Heart right ventricle (tissue), 16 donors: ENCODE results near the gene GARNL3. TPM values are rescaled to one million over a fixed set of nuclear protein-coding genes. Genes with fewer than 3 reads are reported as not detected.

Experiments
- ATAC-seq, 8 donors: fragments of 200-7000 bp; cut with Tn5 transposase; one replicate each; pipeline ENCODE4 v1.9.1; 2020; ENCODE audit warnings: mild to moderate bottlenecking in 8 of 8, moderate library complexity in 8 of 8, moderate number of reproducible peaks in 1 of 8
- DNase-seq, 2 donors: peaks; one replicate each; pipeline ENCODE4 v3.0.0-alpha.2; 2020
- H3K27ac ChIP-seq, 10 donors: fragments of 200-600 bp; sonication (generic) in 2 of 10; one replicate each; pipeline versions ENCODE4 v1.5.0 to v1.8.0; 2020 to 2022; ENCODE audit warnings: mild to moderate bottlenecking in 3 of 10
- H3K27me3 ChIP-seq, 7 donors: fragments of 200-600 bp; one replicate each; pipeline ENCODE4 v1.8.0; 2021 to 2022; ENCODE audit warnings: mild to moderate bottlenecking in 2 of 7
- H3K36me3 ChIP-seq, 9 donors: fragments of 200-600 bp; sonication (generic) in 1 of 9; one replicate each; pipeline versions ENCODE4 v1.5.0 to v1.8.0; 2020 to 2022; ENCODE audit warnings: mild to moderate bottlenecking in 2 of 9
- H3K4me1 ChIP-seq, 9 donors: fragments of 200-600 bp; sonication (generic) in 1 of 9; one replicate each; pipeline versions ENCODE4 v1.5.0 to v1.8.0; 2020 to 2022; ENCODE audit warnings: mild to moderate bottlenecking in 4 of 9
- H3K4me3 ChIP-seq, 10 donors: fragments of 200-600 bp; sonication (generic) in 2 of 10; one replicate each; pipeline versions ENCODE4 v1.5.0 to v1.8.0; 2020 to 2022; ENCODE audit warnings: mild to moderate bottlenecking in 7 of 10, moderate library complexity in 2 of 10
- H3K9me3 ChIP-seq, 11 donors: fragments of 200-600 bp in 10 of 11; sonication (generic) in 2 of 11; one replicate each; pipeline versions ENCODE4 v1.5.0 to v1.8.0; 2013 to 2022; ENCODE audit warnings: mild to moderate bottlenecking in 2 of 11, control low read depth in 1 of 11, moderate library complexity in 1 of 11
- WGBS, 2 donors: extraction: QIAGEN DNeasy Blood & Tissue Kit; methylation state at CpG; one replicate each; pipeline ENCODE4 v1.1.7; 2013; ENCODE audit warnings: inconsistent platforms in 1 of 2; 5-methylcytosine and 5-hydroxymethylcytosine counted together
- intact Hi-C, 10 donors: fragments of 100-400 bp; cut with DNase I; formaldehyde crosslinking; loops; one replicate each; pipeline versions ENCODE4 v1.11.1 to v1.14.2; 2022
- polyA plus RNA-seq, 2 donors: library from polyadenylated mRNA; stranded (reverse); fragments of 200-250 nt; gene quantifications; one replicate each; pipeline ENCODE4 v1.2.3, GENCODE V29; 2013
- total RNA-seq, 10 donors: library from RNA; stranded (reverse); fragmentation: NEBNext Ultra II Directional in 3 of 10; extraction: Animal tissue kit (Norgen Biotek cat#: 25700) in 3 of 10; gene quantifications; one replicate each; pipeline versions ENCODE4 v1.2.1 to v1.2.4, GENCODE V29; 2021 to 2023
- TF ChIP-seq, protein P1 (sequence below), 9 donors: fragments of 200-600 bp; sonication (generic) in 2 of 9; IDR thresholded peaks; one replicate each; pipeline versions ENCODE4 v1.5.0 to v1.8.0; 2021 to 2022; ENCODE audit warnings: antibody characterized with exemption in 9 of 9, mild to moderate bottlenecking in 5 of 9, moderate library complexity in 1 of 9
- donor health status: Arrhythmogenic right ventricular cardiomyopathy.
- donor health status: ischemic (EF 13 %, LVEDD 7.1; RV severe dilation, severe dysfunction).
- donor health status: healthy with polysubstance abuse.
- donor health status: DM: no; HTN: yes; CAD: no.
- donor health status: DM: no; HTN: no; CAD: no.
- donor health status: ischemic (EF 25% LVEDD 6.9; RV normal size, moderate dysfunction).
- donor health status: ischemic (EF 25% LVEDD 5.7; RV mildly dilated, moderate dysfunction).
- donor health status: healthy.
- donor health status: DM: yes; HTN: yes; CAD: no.
- donor health status: Ischemic cardiomyopathy.
- donor health status: ischemic (EF 35%, LVEDD 5.7; RV mildly dilated, moderate dysfunction).
- donor health status: nonischemic (EF 11% LVEDD 7.7; RV severe dilation, severe dysfunction).
- donor health status: DM: yes; HTN: yes; CAD: no.
- donor health status: PGD.
- donor health status: ischemic (EF 29% LVEDD 5.4; RV normal size, mild dysfunction).
- donor health status: nonischemic (EF 23%, LVEDD 6.1; RV moderate dilation, normal function).

The GARNL3 gene
- total and polyA plus RNA-seq, 12 donors, result 3.3 to 53.1 (median 28.3) TPM

DNA sequence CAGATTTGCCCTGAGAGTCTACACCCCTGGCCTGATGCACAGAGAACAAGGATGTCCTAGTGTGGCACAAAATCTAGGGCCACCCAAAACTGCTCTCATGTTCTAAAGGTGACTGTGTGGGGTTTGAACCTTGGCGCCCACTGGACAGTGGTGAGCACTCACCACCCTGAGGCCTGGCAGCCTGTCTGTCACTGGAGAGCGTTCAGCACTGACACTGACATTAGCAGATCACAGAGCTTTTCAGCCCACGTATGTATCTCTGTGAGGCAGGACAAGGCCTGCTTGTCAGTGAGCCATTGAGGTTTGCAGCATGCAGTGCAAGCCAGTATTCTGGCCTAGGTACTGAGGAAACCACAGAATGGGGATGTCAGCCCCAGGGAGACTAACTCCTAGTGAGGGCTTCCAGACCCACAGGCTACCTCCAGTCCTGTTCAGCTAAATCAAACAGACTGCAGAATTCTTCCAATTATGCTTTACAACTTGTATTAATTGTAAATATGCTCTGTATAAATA, 93.5 kb downstream of the GARNL3 start:
- H3K4me1 ChIP-seq, result peaks cover 0 to 16% (median 0%) of the 10 kb centered on the region in 9 donors
- DNase-seq, result no peak
- no peak overlapping the region for H3K27ac ChIP-seq
- intact Hi-C loops, result loop anchor here in 1 of 10 donors (10.0 kb wide), 1 partner anchor 143 kb away; no protein-coding TSS in a partner anchor
- no peaks in the 10 kb centered on the region for H3K9me3 ChIP-seq
- peak in 2 of 8 donors; percentile 46 to 56 for ATAC-seq
- WGBS, 2 donors, result 78 to 82% methylated on average over 3 of the region's 3 CpGs
- no peaks in the 10 kb centered on the region for H3K27me3 ChIP-seq
- TF ChIP-seq, protein P1, sequence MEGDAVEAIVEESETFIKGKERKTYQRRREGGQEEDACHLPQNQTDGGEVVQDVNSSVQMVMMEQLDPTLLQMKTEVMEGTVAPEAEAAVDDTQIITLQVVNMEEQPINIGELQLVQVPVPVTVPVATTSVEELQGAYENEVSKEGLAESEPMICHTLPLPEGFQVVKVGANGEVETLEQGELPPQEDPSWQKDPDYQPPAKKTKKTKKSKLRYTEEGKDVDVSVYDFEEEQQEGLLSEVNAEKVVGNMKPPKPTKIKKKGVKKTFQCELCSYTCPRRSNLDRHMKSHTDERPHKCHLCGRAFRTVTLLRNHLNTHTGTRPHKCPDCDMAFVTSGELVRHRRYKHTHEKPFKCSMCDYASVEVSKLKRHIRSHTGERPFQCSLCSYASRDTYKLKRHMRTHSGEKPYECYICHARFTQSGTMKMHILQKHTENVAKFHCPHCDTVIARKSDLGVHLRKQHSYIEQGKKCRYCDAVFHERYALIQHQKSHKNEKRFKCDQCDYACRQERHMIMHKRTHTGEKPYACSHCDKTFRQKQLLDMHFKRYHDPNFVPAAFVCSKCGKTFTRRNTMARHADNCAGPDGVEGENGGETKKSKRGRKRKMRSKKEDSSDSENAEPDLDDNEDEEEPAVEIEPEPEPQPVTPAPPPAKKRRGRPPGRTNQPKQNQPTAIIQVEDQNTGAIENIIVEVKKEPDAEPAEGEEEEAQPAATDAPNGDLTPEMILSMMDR (IDR thresholded peaks at IDR 0.05), result no peak
- H3K36me3 ChIP-seq, result peaks cover 0 to 72% (median 0%) of the 10 kb centered on the region in 9 donors
- no peak overlapping the region for H3K4me3 ChIP-seq

DNA sequence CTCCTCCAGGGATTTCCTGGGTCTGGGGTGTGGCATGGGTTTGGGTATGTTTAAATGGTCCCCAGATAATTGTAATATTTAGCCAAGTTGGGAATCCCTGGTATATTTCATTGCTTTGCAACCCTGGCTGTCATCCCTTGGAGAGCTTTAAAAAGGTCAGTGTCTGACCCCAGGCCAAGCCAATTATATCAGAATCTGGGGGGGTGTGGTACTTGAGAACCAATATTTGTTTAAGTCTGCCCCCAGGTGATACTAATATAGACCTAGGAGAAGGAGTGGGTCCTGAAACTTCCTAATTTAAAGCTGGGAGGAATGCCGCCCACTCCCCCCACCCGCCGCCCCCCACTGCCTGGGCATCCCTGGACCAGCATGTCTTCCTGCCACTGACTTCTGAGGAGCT, 94.2 kb downstream of the GARNL3 start:
- Histone ChIP-seq H3K4me3 (no peak overlapping the region), H3K9me3 (no peaks in the 10 kb centered on the region), H3K4me1 (peaks cover 0 to 16% (median 0%) of the 10 kb centered on the region in 9 donors), H3K36me3 (peaks cover 0 to 78% (median 0%) of the 10 kb centered on the region in 9 donors), H3K27me3 (no peaks in the 10 kb centered on the region), H3K27ac (no peak overlapping the region)
- no peak for ATAC-seq
- intact Hi-C loops, result loop anchor here in 1 of 10 donors (10.0 kb wide), 1 partner anchor 144 kb away; no protein-coding TSS in a partner anchor
- TF ChIP-seq, protein P1 (IDR thresholded peaks at IDR 0.05), result no peak
- WGBS, 2 donors, result 94 to 96% methylated on average over 3 of the region's 3 CpGs
- no peak for DNase-seq

DNA sequence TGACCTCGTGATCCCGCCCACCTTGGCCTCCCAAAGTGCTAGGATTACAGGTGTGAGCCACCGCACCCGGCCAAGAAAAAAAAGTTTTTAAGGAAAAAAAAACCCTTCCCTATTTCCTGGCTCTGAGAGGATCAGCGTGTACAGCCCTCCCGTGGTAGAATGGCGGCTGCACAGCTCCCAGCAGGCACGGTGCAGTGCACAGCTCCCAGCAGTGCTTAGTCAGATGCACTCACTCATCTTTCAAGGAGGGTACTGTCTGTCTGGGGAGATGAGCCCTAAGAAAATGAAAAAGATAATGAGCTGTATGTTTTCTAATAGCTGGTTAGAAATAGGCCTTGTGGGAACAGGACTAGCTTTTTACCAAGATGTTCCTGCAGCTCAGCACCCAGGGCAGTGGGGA, 95.7 kb downstream of the GARNL3 start:
- TF ChIP-seq, protein P1 (IDR thresholded peaks at IDR 0.05), result peak in 5 of 9 donors; percentile 20 to 52 (median 34)
- intact Hi-C loops, result loop anchor here in 3 of 10 donors (1.0 to 10.0 kb wide), 3 partner anchors 37 to 145 kb away; partner anchors contain the start of gene SLC2A8 (in 1 of the 3)

DNA sequence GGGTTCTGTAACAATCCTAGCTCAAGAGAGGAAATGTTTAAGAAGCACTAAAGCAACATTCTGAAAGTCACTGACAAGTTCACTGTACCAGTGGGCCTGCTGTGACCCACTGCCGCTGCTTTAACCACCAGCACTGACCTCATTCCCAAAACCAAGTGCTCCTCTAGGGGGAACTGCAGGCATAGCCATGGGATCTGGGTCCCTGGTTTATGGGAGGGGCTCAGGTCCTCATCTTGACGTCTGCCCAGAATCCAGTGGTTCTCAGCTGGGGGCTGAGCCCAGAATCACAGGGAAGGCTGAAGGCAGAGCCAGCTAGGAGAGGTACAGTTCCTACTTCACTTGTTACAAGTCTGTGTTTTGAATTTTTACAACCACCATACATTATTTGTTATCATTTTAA, 96.3 kb downstream of the GARNL3 start:
- H3K4me1 ChIP-seq, result peaks cover 0 to 16% (median 0%) of the 10 kb centered on the region in 9 donors
- no peaks in the 10 kb centered on the region for H3K27me3 ChIP-seq
- 49 to 56% methylated on average over 2 of the region's 2 CpGs for WGBS, 2 donors
- H3K4me3 ChIP-seq, result no peak overlapping the region
- peaks cover 0 to 79% (median 6%) of the 10 kb centered on the region in 9 donors for H3K36me3 ChIP-seq
- intact Hi-C loops, result loop anchor here in 3 of 10 donors (1.0 to 10.0 kb wide), 3 partner anchors 36 to 146 kb away; partner anchors contain the start of gene SLC2A8 (in 1 of the 3)
- H3K9me3 ChIP-seq, result no peaks in the 10 kb centered on the region
- TF ChIP-seq, protein P1 (IDR thresholded peaks at IDR 0.05), result peak in 3 of 9 donors; percentile 3 to 8 (median 6)
- ATAC-seq, result peak in 2 of 8 donors; percentile 22 to 44
- H3K27ac ChIP-seq, result no peak overlapping the region
- DNase-seq, result no peak

More for the DNA sequence above, 95.7 kb downstream of the GARNL3 start:
- WGBS, 2 donors, result 68 to 71% methylated on average over 8 of the region's 8 CpGs
- peaks cover 0 to 79% (median 6%) of the 10 kb centered on the region in 9 donors for H3K36me3 ChIP-seq
- H3K4me1 ChIP-seq, result peaks cover 0 to 16% (median 0%) of the 10 kb centered on the region in 9 donors
- H3K27ac ChIP-seq, result no peak overlapping the region
- H3K4me3 ChIP-seq, result no peak overlapping the region
- DNase-seq (no peak), ATAC-seq (peak in 3 of 8 donors; percentile 47 to 64 (median 60))
- no peaks in the 10 kb centered on the region for H3K27me3 ChIP-seq
- H3K9me3 ChIP-seq, result no peaks in the 10 kb centered on the region
